Parathyroid adenoma (tissue), 2 donors: ENCODE results near the gene DLG2.

Experiments
- H2AFZ ChIP-seq: fragments of 300-600 bp; sonication (generic); one replicate; pipeline ENCODE4 v1.7.0; 2017; ENCODE audit warnings: antibody characterized with exemption, mild to moderate bottlenecking
- H3K27ac ChIP-seq: fragments of 300-600 bp; sonication (generic); one replicate; pipeline ENCODE4 v1.7.0; 2017
- H3K27me3 ChIP-seq: fragments of 300-600 bp; sonication (generic); one replicate; pipeline ENCODE4 v1.7.0; 2017; ENCODE audit warnings: low read length; ENCODE audit not compliant: control insufficient read depth, insufficient read depth
- H3K36me3 ChIP-seq: fragments of 300-600 bp; sonication (generic); one replicate; pipeline ENCODE4 v1.7.0; 2017; ENCODE audit warnings: low read length; ENCODE audit not compliant: control insufficient read depth, insufficient read depth
- H3K4me1 ChIP-seq: fragments of 300-600 bp; sonication (generic); one replicate; pipeline ENCODE4 v1.7.0; 2017; ENCODE audit warnings: control low read depth
- H3K4me2 ChIP-seq: fragments of 300-600 bp; sonication (generic); one replicate; pipeline ENCODE4 v1.7.0; 2017; ENCODE audit warnings: low read length
- H3K4me3 ChIP-seq: fragments of 300-600 bp; sonication (generic); one replicate; pipeline ENCODE4 v1.7.0; 2017; ENCODE audit warnings: low read depth, low read length
- H3K79me2 ChIP-seq: fragments of 300-600 bp; sonication (generic); one replicate; pipeline ENCODE4 v1.7.0; 2017; ENCODE audit warnings: control low read depth
- H3K9ac ChIP-seq: fragments of 300-600 bp; sonication (generic); one replicate; pipeline ENCODE4 v1.7.0; 2017; ENCODE audit warnings: mild to moderate bottlenecking
- H3K9me3 ChIP-seq: fragments of 300-600 bp; sonication (generic); one replicate; pipeline ENCODE4 v1.7.0; 2017; ENCODE audit warnings: low read length; ENCODE audit not compliant: control insufficient read depth
- CTCF ChIP-seq: fragments of 300-600 bp; sonication (generic); IDR thresholded peaks from one replicate; pipeline ENCODE4 v1.7.0; 2017; ENCODE audit warnings: antibody characterized with exemption, mild to moderate bottlenecking
- donor health status: primary hyperparathyroidism.

The DLG2 gene

GRCh38 chr11:85313741-85314140, 313.4 kb downstream of the DLG2 start:
- no peaks in the 10 kb centered on the region for H3K27me3 ChIP-seq
- no peak for TF ChIP-seq CTCF
- H3K79me2 ChIP-seq, result no peaks in the 10 kb centered on the region
- H3K27ac ChIP-seq, result no peak overlapping the region
- no peak overlapping the region for H3K4me2 ChIP-seq
- H3K4me1 ChIP-seq, result no peaks in the 10 kb centered on the region
- H3K4me3 ChIP-seq, result no peak overlapping the region
- no peak overlapping the region for H3K9ac ChIP-seq
- H3K36me3 ChIP-seq, result no peaks in the 10 kb centered on the region
- H3K9me3 ChIP-seq, result no peaks in the 10 kb centered on the region
- no peak overlapping the region for H2AFZ ChIP-seq

- Histone ChIP-seq H3K27me3 (no peaks in the 10 kb centered on the region), H3K4me3 (no peak overlapping the region), H2AFZ (no peak overlapping the region), H3K27ac (no peak overlapping the region), H3K36me3 (no peaks in the 10 kb centered on the region), H3K4me1 (no peaks in the 10 kb centered on the region), H3K4me2 (no peak overlapping the region), H3K79me2 (no peaks in the 10 kb centered on the region), H3K9ac (no peak overlapping the region), H3K9me3 (no peaks in the 10 kb centered on the region)
- TF ChIP-seq CTCF, result no peak
Measured at GRCh38 chr11:85310479-85310878, 316.7 kb downstream of the DLG2 start.

- H3K27me3 ChIP-seq, result no peaks in the 10 kb centered on the region
- no peak overlapping the region for H3K27ac ChIP-seq
- no peaks in the 10 kb centered on the region for H3K36me3 ChIP-seq
- no peaks in the 10 kb centered on the region for H3K4me1 ChIP-seq
- H3K9me3 ChIP-seq, result no peaks in the 10 kb centered on the region
- no peak for TF ChIP-seq CTCF
- H2AFZ ChIP-seq, result no peak overlapping the region
- H3K4me2 ChIP-seq, result no peak overlapping the region
- H3K9ac ChIP-seq, result no peak overlapping the region
- H3K79me2 ChIP-seq, result no peaks in the 10 kb centered on the region
- H3K4me3 ChIP-seq, result no peak overlapping the region
Measured at GRCh38 chr11:85307366-85307765, 319.8 kb downstream of the DLG2 start.

GRCh38 chr11:85301895-85302678, 325.1 kb downstream of the DLG2 start:
- no peak overlapping the region for H3K4me3 ChIP-seq
- H3K4me2 ChIP-seq, result no peak overlapping the region
- no peaks in the 10 kb centered on the region for H3K4me1 ChIP-seq
- no peaks in the 10 kb centered on the region for H3K9me3 ChIP-seq
- H3K36me3 ChIP-seq, result no peaks in the 10 kb centered on the region
- no peak overlapping the region for H3K9ac ChIP-seq
- TF ChIP-seq CTCF, result no peak
- H3K27ac ChIP-seq, result no peak overlapping the region
- no peaks in the 10 kb centered on the region for H3K27me3 ChIP-seq
- H3K79me2 ChIP-seq, result no peaks in the 10 kb centered on the region
- H2AFZ ChIP-seq, result no peak overlapping the region
